Measurements from ENCODE around the gene AKT3. TPM values are rescaled to one million over a fixed set of nuclear protein-coding genes. Genes with fewer than 3 reads are reported as not detected.

AKT3 gene
- total and polyA plus RNA-seq, 2 of the 8 experiments (the other 6 are each of a cell fraction or from before 2014, with no cell fraction given), result 6.0 to 36.4 TPM

DNA sequence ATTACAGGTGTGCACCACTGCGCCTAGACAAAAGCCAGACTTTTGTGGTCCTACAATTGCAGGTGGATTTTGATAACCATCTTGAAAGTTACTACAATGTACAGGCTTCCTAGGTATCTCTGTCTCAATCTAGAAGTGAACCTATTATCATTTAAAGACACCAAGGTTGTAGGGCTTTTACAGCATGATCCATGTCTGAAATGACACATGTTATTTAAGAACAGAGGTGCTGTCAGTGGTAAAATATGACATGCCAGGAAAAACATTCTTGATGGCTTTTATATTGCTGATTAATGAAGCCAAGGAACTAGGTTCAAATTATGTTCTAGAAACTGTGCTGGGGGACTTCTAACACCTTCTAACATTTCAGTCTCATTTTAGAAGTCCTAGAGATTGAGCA is 341.1 kb downstream of the AKT3 start:
- H3K4ac ChIP-seq (replicated peaks; ENCODE audit: insufficient read length, low read depth, low read length), result no peak overlapping the region
- no peak overlapping the region for H4K91ac ChIP-seq (replicated peaks; ENCODE audit: insufficient read length, low read length)
- no peak overlapping the region for H2BK15ac ChIP-seq (ENCODE audit: low read length)
- no peaks in the 10 kb centered on the region for H4K20me1 ChIP-seq (replicated peaks in 1 of 2; ENCODE audit: control insufficient read depth in 1 of 2, insufficient read depth in 2 of 2, low read length in 2 of 2)
- no peak overlapping the region for H2BK20ac ChIP-seq (ENCODE audit: low read length)
- no peak overlapping the region for H2BK5ac ChIP-seq (ENCODE audit: low read depth, low read length)
- no peak overlapping the region for H3K23ac ChIP-seq (ENCODE audit: insufficient read length)
- H3K9ac ChIP-seq (replicated peaks in 1 of 4; ENCODE audit: extremely low read depth in 1 of 4, low read depth in 3 of 4, low read length in 3 of 4), result no peak overlapping the region
- no peak for TF ChIP-seq PHF8 (conservative IDR thresholded peaks at IDR 0.05; ENCODE audit: low read depth, low read length)
- no peak for FAIRE-seq
- no peaks in the 10 kb centered on the region for H3K23me2 ChIP-seq (ENCODE audit: low read depth, low read length)
- H3K79me2 ChIP-seq (ENCODE audit: control insufficient read depth in 1 of 2, insufficient read depth in 2 of 2, low read length in 2 of 2), result no peaks in the 10 kb centered on the region
- no peak overlapping the region for H4K5ac ChIP-seq (ENCODE audit: insufficient read length, low read depth, low read length)
- 94% methylated on average over 1 of the region's 1 CpG; no CpG with 5 or more reads in 1 of the 2 experiments for WGBS, 2 experiments (ENCODE audit: extremely low coverage in 1 of 2, insufficient coverage in 1 of 2, insufficient read length in 1 of 2, insufficient replicate concordance in 2 of 2, low coverage in 1 of 2, low lambda C conversion rate in 2 of 2, missing lambda C conversion rate in 1 of 2)
- no peak overlapping the region for H3K56ac ChIP-seq (replicated peaks; ENCODE audit: insufficient read length, low read depth, low read length)
- H2BK12ac ChIP-seq (ENCODE audit: low read depth, low read length), result no peak overlapping the region
- no peak overlapping the region for H2BK120ac ChIP-seq (replicated peaks; ENCODE audit: low read depth, low read length)
- H2AFZ ChIP-seq (ENCODE audit: low read length), result no peak overlapping the region
- no peak overlapping the region for H3K18ac ChIP-seq (ENCODE audit: extremely low read depth, low read length)
- H3K79me1 ChIP-seq (ENCODE audit: low read depth, low read length), result no peaks in the 10 kb centered on the region; the same call in 1 of the 2 replicates
- H3K36me3 ChIP-seq (ENCODE audit: control insufficient read depth in 2 of 4, insufficient read depth in 4 of 4, low read length in 3 of 4), result no peaks in the 10 kb centered on the region; a peak in 2 of 8 replicates
- peaks cover 0 to 12% (median 6%) of the 10 kb centered on the region in 4 experiments; a peak in 5 of 7 replicates for H3K4me1 ChIP-seq (replicated peaks in 1 of 4; ENCODE audit: control insufficient read depth in 3 of 4, insufficient read depth in 4 of 4, low read length in 3 of 4)
- H4K8ac ChIP-seq (ENCODE audit: extremely low read depth, insufficient read depth, low read length), result no peak overlapping the region
- H3K4me2 ChIP-seq (ENCODE audit: insufficient read depth in 1 of 2, low read depth in 2 of 2, low read length in 2 of 2), result no peak overlapping the region
- DNase-seq (ENCODE audit: low read depth in 1 of 2, low spot score in 2 of 2), result no peak
- H3K14ac ChIP-seq (ENCODE audit: insufficient read length), result no peak overlapping the region
- H3K27ac ChIP-seq (ENCODE audit: low read depth, low read length), result no peak overlapping the region
- no peak overlapping the region for H3K4me3 ChIP-seq (ENCODE audit: extremely low read depth in 1 of 4, insufficient read depth in 2 of 4, low read depth in 3 of 4, low read length in 4 of 4)
- H2AK5ac ChIP-seq (ENCODE audit: low read depth, low read length), result no peak overlapping the region
- ChIA-PET CTCF (ENCODE audit: partially characterized antibody) (no interaction called here), POLR2A (ENCODE audit: partially characterized antibody) (no interaction called here)
- no peaks in the 10 kb centered on the region for H3K9me3 ChIP-seq (ENCODE audit: insufficient read depth in 2 of 2, low read depth in 1 of 2, low read length in 1 of 2)
- no peaks in the 10 kb centered on the region for H3K27me3 ChIP-seq (replicated peaks in 1 of 4; ENCODE audit: control insufficient read depth in 3 of 4, extremely low read depth in 1 of 4, insufficient read depth in 3 of 4, low read length in 3 of 4)

All from H1 (cell line).